Right renal pelvis (tissue), 4 donors: ENCODE measurements around the gene DLX4. TPM values are rescaled to one million over a fixed set of nuclear protein-coding genes. Genes with fewer than 3 reads are reported as not detected.

ENCODE experiments used
- DNase-seq, 4 donors: peaks; one replicate each; pipeline ENCODE4 v3.0.0-alpha.2; 2013; ENCODE audit warnings: low read depth in 4 of 4, low spot score in 3 of 4, missing footprints in 1 of 4
- polyA plus RNA-seq, 4 donors: library from polyadenylated mRNA; unstranded; fragments of 120-200 nt; gene quantifications; one replicate each; pipeline ENCODE4 v1.2.1, GENCODE V29; 2013; ENCODE audit not compliant: insufficient read length in 4 of 4

The DLX4 gene
- polyA plus RNA-seq, 4 donors, result 0.52 to 0.78 (median 0.62) TPM

- DNase-seq, result peak; percentile 81 to 88 (median 82)
These were observed 29.0 kb downstream of the DLX4 start for GRCh38 chr17:49997773-49998703.

GRCh38 chr17:49998836-49999511 is 30.0 kb downstream of the DLX4 start:
- no peak for DNase-seq

- no peak for DNase-seq
These were observed 34.9 kb downstream of the DLX4 start for GRCh38 chr17:50003911-50004310.

GRCh38 chr17:50009282-50009681 is 40.3 kb downstream of the DLX4 start:
- DNase-seq, result no peak

- DNase-seq, result no peak
These were observed 44.1 kb downstream of the DLX4 start for GRCh38 chr17:50013079-50013478.

GRCh38 chr17:50014471-50015088 is 45.6 kb downstream of the DLX4 start:
- no peak for DNase-seq

- no peak for DNase-seq
These were observed 46.2 kb downstream of the DLX4 start for GRCh38 chr17:50015146-50015545.

GRCh38 chr17:50018909-50019308 is 49.9 kb downstream of the DLX4 start:
- DNase-seq, result no peak

- no peak for DNase-seq
These were observed 52.0 kb downstream of the DLX4 start for GRCh38 chr17:50020841-50021599.

- DNase-seq, result no peak
These were observed 52.8 kb downstream of the DLX4 start for GRCh38 chr17:50021681-50022370.

GRCh38 chr17:50022463-50023130 is 53.6 kb downstream of the DLX4 start:
- no peak for DNase-seq

GRCh38 chr17:50023520-50023919 is 54.5 kb downstream of the DLX4 start:
- no peak for DNase-seq

Other genes starting within 250 kb of the DLX4 start
- gene FAM117A, start 205.1 kb upstream of the DLX4 start, polyA plus RNA-seq, result 10 to 100 TPM; 18.0 to 21.8 (median 20.2) TPM
- gene KAT7, start 180.5 kb upstream of the DLX4 start, polyA plus RNA-seq, result 10 to 100 TPM; 48.0 to 58.2 (median 52.1) TPM
- under 1 TPM in 1 of 4 donors, not detected in 3; 0.17 TPM for gene TAC4, start 121.1 kb upstream of the DLX4 start, polyA plus RNA-seq
- gene DLX3, start 26.0 kb downstream of the DLX4 start, polyA plus RNA-seq, result 1 to 10 TPM in 3 of 4 donors, under 1 TPM in 1; 0.90 to 1.6 (median 1.2) TPM
- gene ITGA3, start 86.9 kb downstream of the DLX4 start, polyA plus RNA-seq, result 100 to 1,000 TPM in 2 of 4 donors, 10 to 100 TPM in 2; 97.9 to 123 (median 102) TPM
- gene PDK2, start 126.2 kb downstream of the DLX4 start, polyA plus RNA-seq, result 100 to 1,000 TPM; 115 to 128 (median 125) TPM
- 10 to 100 TPM; 12.9 to 20.9 (median 14.6) TPM for gene SAMD14, start 161.0 kb downstream of the DLX4 start, polyA plus RNA-seq
- 10 to 100 TPM; 46.7 to 50.4 (median 49.3) TPM for gene PPP1R9B, start 181.5 kb downstream of the DLX4 start, polyA plus RNA-seq
- 1 to 10 TPM in 2 of 4 donors, under 1 TPM in 2; 0.79 to 1.2 (median 1.0) TPM for gene SGCA, start 196.8 kb downstream of the DLX4 start, polyA plus RNA-seq
- gene COL1A1, start 232.4 kb downstream of the DLX4 start, polyA plus RNA-seq, result 100 to 1,000 TPM; 539 to 919 (median 649) TPM